Measurements from ENCODE around the gene ERGIC1. TPM values are rescaled to one million over a fixed set of nuclear protein-coding genes. Genes with fewer than 3 reads are reported as not detected.
A peak's percentile ranks its signal among the peaks of the same experiment; 100 is the strongest.

The ERGIC1 gene
- total RNA-seq, 1 donor from 2014 or later, result 105 TPM

DNA sequence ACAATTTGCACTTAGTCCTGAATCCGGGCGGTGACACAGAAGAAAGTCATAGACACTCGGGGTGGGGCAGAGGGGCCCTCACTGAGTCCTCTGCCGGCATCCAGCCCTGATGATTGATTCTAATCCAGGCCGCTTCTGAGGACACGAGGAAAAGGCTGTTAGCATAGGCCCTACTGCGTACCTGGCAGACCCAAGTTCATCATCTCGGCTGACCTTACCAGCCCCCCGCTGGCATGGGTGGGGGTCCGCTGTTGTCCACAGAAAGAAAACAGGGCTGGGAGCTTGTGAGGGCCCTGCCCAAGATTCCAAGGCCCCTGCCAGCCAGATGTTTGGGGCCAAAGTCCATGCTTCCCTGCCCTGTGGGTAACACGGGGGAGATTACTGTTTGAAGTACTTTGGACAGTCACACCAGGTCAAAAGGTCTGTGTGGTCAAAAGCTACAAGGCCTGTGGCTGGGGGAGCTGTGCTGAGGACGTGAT is 24.5 kb downstream of the ERGIC1 start:
- H3K36me3 Mint-ChIP-seq, result peaks cover 8% of the 10 kb centered on the region
- no peaks in the 10 kb centered on the region for H3K27me3 Mint-ChIP-seq
- no peaks in the 10 kb centered on the region for H3K9me3 Mint-ChIP-seq
- H3K4me1 Mint-ChIP-seq (ENCODE audit: unreplicated experiment), result peaks cover 35% of the 10 kb centered on the region
- no peak for DNase-seq (ENCODE audit: extremely low spot score, unreplicated experiment)
- no peak overlapping the region for H3K4me3 Mint-ChIP-seq
- TF ChIP-seq, protein P1, sequence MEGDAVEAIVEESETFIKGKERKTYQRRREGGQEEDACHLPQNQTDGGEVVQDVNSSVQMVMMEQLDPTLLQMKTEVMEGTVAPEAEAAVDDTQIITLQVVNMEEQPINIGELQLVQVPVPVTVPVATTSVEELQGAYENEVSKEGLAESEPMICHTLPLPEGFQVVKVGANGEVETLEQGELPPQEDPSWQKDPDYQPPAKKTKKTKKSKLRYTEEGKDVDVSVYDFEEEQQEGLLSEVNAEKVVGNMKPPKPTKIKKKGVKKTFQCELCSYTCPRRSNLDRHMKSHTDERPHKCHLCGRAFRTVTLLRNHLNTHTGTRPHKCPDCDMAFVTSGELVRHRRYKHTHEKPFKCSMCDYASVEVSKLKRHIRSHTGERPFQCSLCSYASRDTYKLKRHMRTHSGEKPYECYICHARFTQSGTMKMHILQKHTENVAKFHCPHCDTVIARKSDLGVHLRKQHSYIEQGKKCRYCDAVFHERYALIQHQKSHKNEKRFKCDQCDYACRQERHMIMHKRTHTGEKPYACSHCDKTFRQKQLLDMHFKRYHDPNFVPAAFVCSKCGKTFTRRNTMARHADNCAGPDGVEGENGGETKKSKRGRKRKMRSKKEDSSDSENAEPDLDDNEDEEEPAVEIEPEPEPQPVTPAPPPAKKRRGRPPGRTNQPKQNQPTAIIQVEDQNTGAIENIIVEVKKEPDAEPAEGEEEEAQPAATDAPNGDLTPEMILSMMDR (conservative IDR thresholded peaks at IDR 0.05), result no peak
- H3K27ac Mint-ChIP-seq, result peak overlapping the region; percentile 72

DNA sequence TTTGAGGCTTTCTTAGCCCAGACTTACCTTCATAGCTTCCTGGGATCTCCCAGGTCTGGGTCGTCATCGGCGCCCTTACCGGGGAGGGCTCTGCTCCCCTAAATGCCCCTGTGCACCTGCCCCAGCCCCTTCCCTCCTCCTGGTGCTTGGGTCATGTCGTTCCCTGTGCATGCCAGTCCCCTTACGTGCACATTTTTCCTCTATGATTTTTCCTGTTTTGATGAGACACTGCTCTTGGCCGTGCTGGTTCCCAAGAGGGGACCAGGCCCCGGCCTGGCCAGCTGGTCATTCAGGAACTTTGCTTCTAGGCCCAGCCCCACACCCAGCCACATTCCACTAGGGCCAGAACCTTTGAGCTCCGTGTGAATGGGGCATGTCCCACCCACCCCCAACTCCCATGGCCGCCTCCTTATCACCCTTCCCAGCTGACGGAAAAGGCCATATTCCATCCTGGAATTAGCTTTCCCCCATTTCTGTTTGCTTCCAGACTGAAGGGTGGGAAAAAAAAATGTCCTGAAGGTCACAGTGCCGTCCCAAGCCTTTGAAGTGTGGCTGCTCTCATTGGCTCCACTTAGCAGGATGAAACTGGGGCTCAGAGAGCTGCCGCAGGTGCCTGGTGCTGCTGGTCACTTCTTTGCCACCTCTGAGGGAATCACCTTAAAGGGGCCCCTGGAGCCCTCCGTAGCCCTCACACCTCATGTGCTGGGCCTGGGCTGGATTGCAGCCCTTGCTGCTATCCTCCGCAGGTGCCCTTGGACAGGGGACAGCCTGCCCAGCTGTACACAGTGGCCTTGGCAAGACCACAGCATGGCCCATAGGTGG is 25.1 kb downstream of the ERGIC1 start:
- no peaks in the 10 kb centered on the region for H3K27me3 Mint-ChIP-seq
- peaks cover 35% of the 10 kb centered on the region for H3K4me1 Mint-ChIP-seq (ENCODE audit: unreplicated experiment)
- peak overlapping the region; percentile 17 for H3K4me3 Mint-ChIP-seq
- TF ChIP-seq, protein P1 (conservative IDR thresholded peaks at IDR 0.05), result no peak
- H3K27ac Mint-ChIP-seq, result peak overlapping the region; percentile 82
- DNase-seq (ENCODE audit: extremely low spot score, unreplicated experiment), result no peak
- peaks cover 8% of the 10 kb centered on the region for H3K36me3 Mint-ChIP-seq
- no peaks in the 10 kb centered on the region for H3K9me3 Mint-ChIP-seq

DNA sequence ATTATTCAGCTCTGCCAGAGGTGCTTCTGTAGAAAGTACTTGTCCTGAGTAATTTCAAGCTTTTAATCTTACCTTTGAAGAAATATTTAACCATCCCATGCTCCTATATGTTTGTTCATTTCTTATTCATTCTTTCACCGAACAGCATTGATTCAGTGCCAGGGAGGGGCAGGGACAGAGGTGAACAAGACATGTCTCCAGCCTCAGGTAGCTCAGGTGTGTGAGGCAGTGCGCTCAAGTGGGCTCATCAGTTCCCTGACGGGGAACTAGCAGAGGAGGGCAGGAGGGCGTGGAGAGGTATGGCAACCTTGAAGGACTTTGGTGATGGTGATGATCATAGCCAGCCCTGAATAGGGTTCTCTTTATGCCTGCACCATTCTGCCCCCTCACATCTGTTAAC is 25.9 kb downstream of the ERGIC1 start:
- Mint-ChIP-seq H3K36me3 (peaks cover 8% of the 10 kb centered on the region), H3K9me3 (no peaks in the 10 kb centered on the region), H3K27ac (peak overlapping the region; percentile 82), H3K4me1 (ENCODE audit: unreplicated experiment) (peaks cover 35% of the 10 kb centered on the region), H3K27me3 (no peaks in the 10 kb centered on the region), H3K4me3 (no peak overlapping the region)
- TF ChIP-seq, protein P1 (conservative IDR thresholded peaks at IDR 0.05), result no peak
- DNase-seq (ENCODE audit: extremely low spot score, unreplicated experiment), result no peak

DNA sequence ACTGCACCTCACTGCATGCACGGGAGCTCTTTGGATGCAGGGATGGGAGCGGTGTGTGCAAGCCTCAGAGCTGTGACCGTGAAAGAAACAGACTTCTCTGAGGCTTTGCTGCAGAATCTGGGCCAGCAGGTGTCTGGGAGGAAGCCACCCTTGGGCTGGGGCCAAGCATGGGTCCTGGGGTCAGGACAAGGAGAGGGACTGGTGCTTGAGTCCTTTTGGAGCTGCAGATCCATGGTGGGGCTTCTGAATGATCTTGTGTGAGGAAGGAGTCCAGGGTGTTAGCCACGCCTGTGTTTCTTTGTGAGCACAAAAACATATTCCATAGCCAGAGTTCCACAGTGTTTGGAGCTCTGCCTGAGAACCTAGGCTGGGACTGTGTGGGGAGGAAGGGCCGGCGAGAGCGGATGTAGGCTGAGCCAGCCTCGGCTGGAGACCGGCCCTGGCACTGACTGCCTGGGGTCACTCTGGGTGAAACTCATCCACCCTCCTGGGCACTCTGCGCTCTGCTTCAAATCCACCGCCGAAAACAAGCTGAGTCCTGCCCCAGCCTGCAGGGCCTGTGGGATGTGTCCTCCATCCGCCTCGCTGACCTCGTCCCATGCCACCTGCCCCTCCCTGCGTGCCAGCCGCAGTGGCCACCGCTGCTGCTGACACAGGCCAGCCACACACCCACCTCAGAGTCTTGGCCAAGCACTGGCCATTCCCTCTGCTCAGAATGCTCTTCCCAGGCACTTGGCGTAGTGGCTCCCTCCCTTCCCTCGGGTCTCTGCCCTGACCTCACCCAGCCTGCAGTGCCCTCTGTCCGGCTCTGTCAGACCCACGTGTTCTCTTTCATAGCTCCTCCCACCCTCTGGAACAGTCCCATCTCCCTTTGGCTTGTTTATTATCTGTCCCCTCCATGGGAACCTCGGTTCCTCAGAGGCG is 26.7 kb downstream of the ERGIC1 start:
- Mint-ChIP-seq H3K27me3 (no peaks in the 10 kb centered on the region), H3K9me3 (no peaks in the 10 kb centered on the region), H3K4me3 (no peak overlapping the region), H3K27ac (peak overlapping the region; percentile 48), H3K4me1 (ENCODE audit: unreplicated experiment) (peaks cover 40% of the 10 kb centered on the region), H3K36me3 (peaks cover 8% of the 10 kb centered on the region)
- DNase-seq (ENCODE audit: extremely low spot score, unreplicated experiment), result no peak
- TF ChIP-seq, protein P1 (conservative IDR thresholded peaks at IDR 0.05), result no peak

DNA sequence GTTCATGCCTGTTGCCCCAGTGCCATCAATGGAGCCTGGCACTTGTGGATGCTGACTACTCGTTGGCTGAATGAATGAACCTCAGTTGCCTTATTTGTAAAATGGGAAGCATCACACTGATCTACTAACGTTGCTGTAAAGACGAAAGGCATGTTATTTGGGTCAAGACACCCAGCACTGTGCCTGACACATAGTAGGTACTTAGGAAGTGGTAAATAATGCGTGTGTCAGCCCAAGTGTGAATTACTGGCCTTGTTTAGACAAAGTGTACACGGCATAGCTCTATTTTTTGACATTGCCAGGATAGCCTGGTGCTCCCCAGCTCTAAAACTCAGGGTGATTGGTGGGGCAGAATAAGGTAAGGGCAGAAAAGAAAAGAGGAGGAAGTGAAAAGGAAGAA is 27.4 kb downstream of the ERGIC1 start:
- TF ChIP-seq, protein P1 (conservative IDR thresholded peaks at IDR 0.05), result no peak
- no peak overlapping the region for H3K4me3 Mint-ChIP-seq
- H3K27ac Mint-ChIP-seq, result peak overlapping the region; percentile 48
- DNase-seq (ENCODE audit: extremely low spot score, unreplicated experiment), result no peak
- H3K36me3 Mint-ChIP-seq, result peaks cover 8% of the 10 kb centered on the region
- H3K9me3 Mint-ChIP-seq, result no peaks in the 10 kb centered on the region
- H3K4me1 Mint-ChIP-seq (ENCODE audit: unreplicated experiment), result peaks cover 42% of the 10 kb centered on the region
- H3K27me3 Mint-ChIP-seq, result no peaks in the 10 kb centered on the region
